Measurements from ENCODE around the gene TOPBP1. TPM values are rescaled to one million over a fixed set of nuclear protein-coding genes. Genes with fewer than 3 reads are reported as not detected.

The TOPBP1 gene
- total RNA-seq, 1 donor from 2014 or later, result 27.0 TPM

- Histone ChIP-seq H3K4me3 (ENCODE audit: low read depth, low read length) (no peak overlapping the region), H3K36me3 (ENCODE audit: control insufficient read depth, insufficient read depth, low read length) (no peaks in the 10 kb centered on the region), H3K27me3 (ENCODE audit: control insufficient read depth, insufficient read depth, low read length) (no peaks in the 10 kb centered on the region)
- DNase-seq (ENCODE audit: low read depth), result no peak
- TF ChIP-seq CTCF (IDR thresholded peaks at IDR 0.05; ENCODE audit: insufficient read depth, low read length, poor library complexity, severe bottlenecking), result no peak
Measured at GRCh38 chr3:133600572-133601081, 61.1 kb downstream of the TOPBP1 start.

- Histone ChIP-seq H3K4me3 (ENCODE audit: low read depth, low read length) (no peak overlapping the region), H3K36me3 (ENCODE audit: control insufficient read depth, insufficient read depth, low read length) (no peaks in the 10 kb centered on the region), H3K27me3 (ENCODE audit: control insufficient read depth, insufficient read depth, low read length) (no peaks in the 10 kb centered on the region)
- no peak for DNase-seq (ENCODE audit: low read depth)
- no peak for TF ChIP-seq CTCF (IDR thresholded peaks at IDR 0.05; ENCODE audit: insufficient read depth, low read length, poor library complexity, severe bottlenecking)
Measured at GRCh38 chr3:133599280-133599679, 62.5 kb downstream of the TOPBP1 start.

- Histone ChIP-seq H3K4me3 (ENCODE audit: low read depth, low read length) (no peak overlapping the region), H3K36me3 (ENCODE audit: control insufficient read depth, insufficient read depth, low read length) (no peaks in the 10 kb centered on the region), H3K27me3 (ENCODE audit: control insufficient read depth, insufficient read depth, low read length) (no peaks in the 10 kb centered on the region)
- no peak for TF ChIP-seq CTCF (IDR thresholded peaks at IDR 0.05; ENCODE audit: insufficient read depth, low read length, poor library complexity, severe bottlenecking)
- DNase-seq (ENCODE audit: low read depth), result no peak
Measured at GRCh38 chr3:133598405-133598804, 63.3 kb downstream of the TOPBP1 start.

- no peaks in the 10 kb centered on the region for H3K36me3 ChIP-seq (ENCODE audit: control insufficient read depth, insufficient read depth, low read length)
- H3K4me3 ChIP-seq (ENCODE audit: low read depth, low read length), result no peak overlapping the region
- no peaks in the 10 kb centered on the region for H3K27me3 ChIP-seq (ENCODE audit: control insufficient read depth, insufficient read depth, low read length)
- TF ChIP-seq CTCF (IDR thresholded peaks at IDR 0.05; ENCODE audit: insufficient read depth, low read length, poor library complexity, severe bottlenecking), result no peak
- no peak for DNase-seq (ENCODE audit: low read depth)
Measured at GRCh38 chr3:133595341-133595740, 66.4 kb downstream of the TOPBP1 start.

GRCh38 chr3:133593243-133593642 is 68.5 kb downstream of the TOPBP1 start:
- no peaks in the 10 kb centered on the region for H3K27me3 ChIP-seq (ENCODE audit: control insufficient read depth, insufficient read depth, low read length)
- no peak for DNase-seq (ENCODE audit: low read depth)
- H3K4me3 ChIP-seq (ENCODE audit: low read depth, low read length), result no peak overlapping the region
- no peak for TF ChIP-seq CTCF (IDR thresholded peaks at IDR 0.05; ENCODE audit: insufficient read depth, low read length, poor library complexity, severe bottlenecking)
- H3K36me3 ChIP-seq (ENCODE audit: control insufficient read depth, insufficient read depth, low read length), result no peaks in the 10 kb centered on the region

GRCh38 chr3:133592843-133593242 is 68.9 kb downstream of the TOPBP1 start:
- H3K27me3 ChIP-seq (ENCODE audit: control insufficient read depth, insufficient read depth, low read length), result no peaks in the 10 kb centered on the region
- no peak for DNase-seq (ENCODE audit: low read depth)
- H3K4me3 ChIP-seq (ENCODE audit: low read depth, low read length), result no peak overlapping the region
- H3K36me3 ChIP-seq (ENCODE audit: control insufficient read depth, insufficient read depth, low read length), result no peaks in the 10 kb centered on the region
- no peak for TF ChIP-seq CTCF (IDR thresholded peaks at IDR 0.05; ENCODE audit: insufficient read depth, low read length, poor library complexity, severe bottlenecking)

All from kidney epithelial cell (primary cell).